ENCODE results near the gene ZNF518A.

The ZNF518A gene
- 93.2 to 111 reads per million in 2 donors for total RNA-seq

- DNase-seq = peak; percentile 61
Observed at GRCh38 chr10:96129387-96130325, at the start of gene ZNF518A. Gene ZNF518A, plus strand, starts transcription at chr10:96130297. Its CDS starts 26,026 bp downstream, at chr10:96156323.

GRCh38 chr10:96082153-96082552, 47.9 kb upstream of the ZNF518A start:
- DNase-seq = no peak

GRCh38 chr10:96082748-96083147, 47.3 kb upstream of the ZNF518A start:
- no peak for DNase-seq

GRCh38 chr10:96089116-96089515, 41.0 kb upstream of the ZNF518A start:
- no peak for DNase-seq

- peak; percentile 75 for DNase-seq
Observed at GRCh38 chr10:96089670-96090462, 40.2 kb upstream of the ZNF518A start.

- no peak for DNase-seq
Observed at GRCh38 chr10:96090463-96090800, 39.7 kb upstream of the ZNF518A start.

GRCh38 chr10:96092999-96093767, 36.9 kb upstream of the ZNF518A start:
- DNase-seq = no peak

GRCh38 chr10:96093948-96094347, 36.1 kb upstream of the ZNF518A start:
- DNase-seq = no peak

GRCh38 chr10:96096958-96097357, 33.1 kb upstream of the ZNF518A start:
- no peak for DNase-seq

- DNase-seq = no peak
Observed at GRCh38 chr10:96097865-96098264, 32.2 kb upstream of the ZNF518A start.

GRCh38 chr10:96107623-96108038, 22.5 kb upstream of the ZNF518A start:
- no peak for DNase-seq

- DNase-seq = no peak
Observed at GRCh38 chr10:96112531-96112930, 17.6 kb upstream of the ZNF518A start.

- DNase-seq = no peak
Observed at GRCh38 chr10:96118604-96119450, 11.3 kb upstream of the ZNF518A start.

- DNase-seq = no peak
Observed at GRCh38 chr10:96122824-96123223, 7.3 kb upstream of the ZNF518A start.

- DNase-seq = no peak
Observed at GRCh38 chr10:96124230-96125141, 5.6 kb upstream of the ZNF518A start.

- DNase-seq = no peak
Observed at GRCh38 chr10:96125142-96125515, 5.0 kb upstream of the ZNF518A start.

- DNase-seq = peak; percentile 52
Observed at GRCh38 chr10:96130326-96130995, 364 bp downstream of the ZNF518A start.

GRCh38 chr10:96131621-96132020, 1.5 kb downstream of the ZNF518A start:
- DNase-seq = no peak

GRCh38 chr10:96133135-96133534, 3.0 kb downstream of the ZNF518A start:
- no peak for DNase-seq

- no peak for DNase-seq
Observed at GRCh38 chr10:96136810-96137209, 6.7 kb downstream of the ZNF518A start.

Data from activated gamma-delta T cell (primary cell).